Liver (tissue), 3 donors: ENCODE measurements around the gene VGF.

ENCODE experiments used
- ATF3 ChIP-seq: IDR thresholded peaks from 2 replicates; pipeline ENCODE4 v1.6.1; 2016; ENCODE audit warnings: antibody characterized with exemption
- CTCF ChIP-seq: fragments of 150-350 bp; IDR thresholded peaks from 2 replicates; pipeline ENCODE4 v1.5.1; 2017; ENCODE audit warnings: improper control_type of control experiment, low read depth, low read length; ENCODE audit not compliant: missing input control
- GABPA ChIP-seq, 2 donors: IDR thresholded peaks in 1 of 2; conservative IDR thresholded peaks in 1 of 2; 2 replicates each; pipeline ENCODE4 v1.6.1; 2016; ENCODE audit warnings: antibody characterized with exemption in 2 of 2, mild to moderate bottlenecking in 1 of 2, moderate library complexity in 1 of 2
- HNF4A ChIP-seq, 2 donors: conservative IDR thresholded peaks; 2 replicates each; pipeline ENCODE4 v1.6.1; 2016; ENCODE audit warnings: antibody characterized with exemption in 2 of 2, mild to moderate bottlenecking in 2 of 2
- JUND ChIP-seq, 2 donors: IDR thresholded peaks; 2 replicates each; pipeline ENCODE4 v1.6.1; 2016; ENCODE audit warnings: antibody characterized with exemption in 2 of 2
- MAX ChIP-seq: IDR thresholded peaks from 2 replicates; pipeline ENCODE4 v1.6.1; 2016; ENCODE audit warnings: antibody characterized with exemption
- RAD21 ChIP-seq, 2 donors: IDR thresholded peaks; 2 replicates each; pipeline ENCODE4 v1.6.1; 2016; ENCODE audit warnings: antibody characterized with exemption in 2 of 2, mild to moderate bottlenecking in 2 of 2
- REST ChIP-seq: IDR thresholded peaks from 2 replicates; pipeline ENCODE4 v1.6.1; 2016; ENCODE audit warnings: antibody characterized with exemption, mild to moderate bottlenecking
- RXRA ChIP-seq, 2 donors: IDR thresholded peaks; 2 replicates each; pipeline ENCODE4 v1.6.1; 2017 to 2018; ENCODE audit warnings: antibody characterized with exemption in 2 of 2, mild to moderate bottlenecking in 1 of 2
- SP1 ChIP-seq: IDR thresholded peaks from 2 replicates; pipeline ENCODE4 v1.6.1; 2018; ENCODE audit warnings: antibody characterized with exemption, mild to moderate bottlenecking
- TAF1 ChIP-seq: conservative IDR thresholded peaks from 2 replicates; pipeline ENCODE4 v1.6.1; 2016; ENCODE audit warnings: antibody characterized with exemption, mild to moderate bottlenecking
- YY1 ChIP-seq: IDR thresholded peaks from 2 replicates; pipeline ENCODE4 v1.6.1; 2016; ENCODE audit warnings: antibody characterized with exemption, mild to moderate bottlenecking
- donor health status: healthy.
- donor health status: healthy.

- TF ChIP-seq CTCF (no peak), TAF1 (no peak), YY1 (no peak), GABPA (IDR thresholded peaks at IDR 0.05 in 1 of 2, conservative IDR thresholded peaks at IDR 0.05 in 1 of 2) (no peak), MAX (no peak), REST (no peak), RAD21 (IDR thresholded peaks at IDR 0.05) (no peak), JUND (IDR thresholded peaks at IDR 0.05) (no peak), RXRA (IDR thresholded peaks at IDR 0.05) (no peak), SP1 (no peak), HNF4A (conservative IDR thresholded peaks at IDR 0.05) (no peak), ATF3 (no peak)
Observed at GRCh38 chr7:101156277-101156676, 9.1 kb downstream of the VGF start.
